Activated CD8-positive, alpha-beta memory T cell treated with anti-CD3 and anti-CD28 coated beads, Interleukin-2, amount 50 U/mL, for 1 hour (primary cell): ENCODE measurements around the gene MTMR3.

Experiments
- DNase-seq: peaks from one replicate; pipeline ENCODE4 v3.0.0-alpha.2; 2020; ENCODE audit errors: extremely low read depth

MTMR3 gene

DNA sequence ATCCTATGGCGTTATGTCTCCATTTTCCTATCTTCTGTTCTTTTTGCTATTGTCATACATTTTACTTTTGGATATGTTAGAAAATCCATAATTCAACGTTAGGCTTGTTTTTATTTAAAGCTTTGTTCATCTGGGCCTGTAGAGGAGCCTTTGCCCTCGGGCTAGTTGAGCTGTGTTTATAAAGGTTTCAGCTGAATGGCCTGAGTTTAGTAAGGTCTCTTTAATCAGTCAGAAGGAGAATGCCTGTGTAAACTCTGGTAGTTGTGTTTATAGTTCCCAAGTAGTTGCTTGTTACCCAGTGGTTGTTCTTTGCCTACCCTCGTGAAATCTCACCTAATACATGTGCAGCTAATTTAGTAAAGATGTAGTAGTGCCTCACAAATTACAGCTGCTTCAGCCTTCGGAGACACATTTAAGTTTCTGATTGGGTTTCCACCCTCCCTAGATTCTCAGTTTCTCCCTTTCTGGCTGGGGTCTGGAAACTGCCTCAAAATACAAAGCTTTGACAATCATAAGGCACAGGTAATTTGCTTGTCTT, 33.1 kb downstream of the MTMR3 start:
- no peak for DNase-seq

DNA sequence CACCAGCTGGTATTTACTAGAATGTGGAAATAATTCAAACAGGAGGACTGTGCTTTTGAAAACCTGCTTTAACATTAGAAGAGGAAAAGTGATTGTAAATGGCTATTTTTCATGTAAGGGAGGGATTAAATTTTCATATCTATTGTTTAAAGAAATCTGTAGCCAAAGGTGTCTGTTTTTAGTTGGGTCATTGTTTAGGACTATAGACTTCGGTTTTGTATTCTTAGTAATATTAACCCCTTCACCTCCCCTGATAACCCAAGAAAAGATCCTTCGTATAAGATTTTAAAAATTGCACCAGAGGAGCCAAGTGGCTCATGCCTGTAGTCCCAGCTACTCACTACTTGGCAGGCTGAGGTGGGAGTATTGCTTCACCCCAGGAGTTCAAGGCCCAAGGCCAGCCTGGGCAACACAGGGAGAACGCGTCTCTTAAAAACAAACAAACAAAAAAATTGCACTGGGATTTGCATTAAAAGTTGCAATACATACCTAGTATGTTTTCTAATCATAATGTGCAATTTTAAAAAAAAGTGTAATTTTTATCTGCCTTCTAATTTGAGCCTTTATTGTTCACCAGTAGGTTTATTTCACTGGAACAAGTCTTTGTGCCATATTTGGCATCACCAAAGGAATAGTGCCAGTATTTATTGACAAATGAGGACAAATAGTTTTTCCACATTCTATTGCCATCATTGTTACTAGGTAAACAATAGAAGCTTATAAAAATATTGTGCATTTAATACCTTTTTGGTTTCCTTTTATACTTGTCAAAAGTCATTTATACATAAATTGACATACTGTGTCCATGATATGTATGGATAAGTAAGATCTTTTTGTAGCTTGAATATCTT, 34.3 kb downstream of the MTMR3 start:
- DNase-seq, result no peak

DNA sequence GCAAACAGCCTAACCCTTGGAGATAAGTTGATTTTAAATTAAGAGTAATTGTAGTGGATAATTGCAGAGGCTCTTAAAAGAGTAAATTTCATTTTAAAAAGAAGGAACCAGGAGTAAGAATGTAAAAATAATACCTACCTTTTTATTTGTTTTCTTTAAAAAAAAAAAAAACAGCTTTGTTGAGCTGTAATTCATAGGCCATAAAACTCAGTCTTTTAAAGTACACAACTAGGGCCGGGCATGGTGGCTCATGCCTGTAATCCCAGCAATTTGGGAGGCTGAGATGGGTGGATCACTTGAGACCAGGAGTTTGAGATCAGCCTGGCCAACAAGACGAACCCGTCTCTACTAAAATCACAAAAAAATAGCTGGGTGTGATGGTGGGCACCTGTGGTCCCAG, 42.4 kb downstream of the MTMR3 start:
- DNase-seq, result no peak

DNA sequence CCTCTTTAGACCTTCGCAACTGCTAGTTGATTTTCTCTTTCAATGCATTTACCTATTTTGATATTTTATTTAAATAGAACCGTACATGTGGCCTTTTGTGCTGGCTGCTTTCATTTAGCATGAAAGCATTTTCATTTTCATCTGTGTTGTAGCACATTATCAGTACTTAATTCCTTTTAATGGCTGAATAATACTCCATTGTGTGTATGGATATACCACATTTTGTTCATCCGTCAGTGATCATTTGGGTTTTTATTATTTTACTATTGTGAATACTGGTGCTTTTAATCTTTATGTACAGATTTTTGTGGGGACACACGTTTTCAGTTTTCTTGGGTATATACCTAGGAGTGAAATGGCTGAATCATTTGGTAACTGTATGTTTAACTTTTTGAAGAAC, 43.1 kb downstream of the MTMR3 start:
- DNase-seq, result no peak

DNA sequence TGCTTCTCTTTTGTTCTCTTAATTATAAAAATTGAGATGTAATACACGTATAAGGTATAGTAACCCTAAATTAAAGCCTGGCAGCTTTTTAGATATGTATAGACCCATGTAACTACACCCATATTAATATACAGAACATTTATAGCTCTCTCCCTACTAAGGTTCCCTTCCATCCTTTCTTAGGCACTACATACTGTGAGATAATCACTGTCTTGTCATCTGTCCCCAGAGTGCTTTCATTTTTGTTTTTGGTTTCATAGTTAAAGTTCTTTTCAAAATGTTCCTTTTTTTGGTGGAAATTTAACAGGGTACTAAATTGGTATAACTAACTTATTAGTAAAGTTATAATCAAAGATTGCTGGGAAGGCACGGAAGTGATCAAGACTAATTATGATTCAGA, 49.2 kb downstream of the MTMR3 start:
- DNase-seq, result no peak

DNA sequence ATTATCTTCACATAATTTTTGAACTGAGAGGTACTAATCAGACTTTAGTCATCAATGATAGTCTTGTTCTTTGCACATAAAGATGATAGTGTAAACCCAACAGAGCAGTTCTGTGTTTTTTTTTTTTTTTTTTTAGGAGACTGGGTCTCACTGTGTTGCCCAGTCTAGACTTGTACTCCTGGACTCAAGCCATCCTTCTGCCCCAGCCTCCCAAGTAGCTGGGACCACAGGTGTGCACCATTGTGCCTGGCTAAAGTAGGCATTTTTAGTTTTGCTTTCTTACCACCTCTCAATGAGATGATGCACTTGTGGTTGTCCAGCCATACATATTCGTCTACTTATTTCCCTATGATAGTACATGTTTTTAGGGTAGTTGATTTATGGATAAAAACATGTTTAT, 50.6 kb downstream of the MTMR3 start:
- no peak for DNase-seq

DNA sequence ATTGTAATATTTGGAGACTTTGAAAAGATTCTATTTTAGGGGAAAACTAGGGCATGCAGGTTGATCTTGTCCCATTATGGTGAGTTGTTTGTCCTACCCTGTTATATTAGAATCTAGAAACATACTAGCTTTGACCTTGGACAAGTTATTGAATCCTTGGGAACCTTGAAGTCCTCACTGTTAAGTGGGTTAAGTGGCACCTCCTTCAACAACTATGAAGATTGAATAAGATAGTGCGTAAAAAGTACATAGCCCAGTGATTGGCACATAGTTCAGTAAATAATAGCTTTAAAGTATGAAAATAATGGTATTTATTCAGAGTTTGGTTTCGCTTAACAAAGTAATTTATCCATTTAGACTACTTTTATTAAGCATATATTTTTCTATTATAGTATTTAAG, 51.6 kb downstream of the MTMR3 start:
- no peak for DNase-seq

DNA sequence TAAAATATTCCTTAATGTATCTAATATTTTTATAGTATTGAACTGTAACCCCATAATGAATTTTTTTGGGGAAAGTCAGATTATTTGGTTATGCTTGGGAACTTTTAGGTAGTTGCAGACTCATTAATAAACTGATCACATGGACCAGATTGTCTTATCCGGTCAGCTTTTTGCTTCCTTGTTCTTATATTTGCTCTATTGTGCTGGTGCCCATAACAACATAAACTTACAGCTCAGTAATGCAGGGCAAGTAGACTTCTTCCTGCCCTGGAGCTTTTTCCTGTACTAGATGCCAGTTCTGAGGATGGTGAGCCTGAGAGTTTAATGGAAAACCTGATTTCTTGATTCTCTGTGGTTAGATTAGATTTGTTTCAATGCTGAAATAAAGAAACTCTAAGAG, 53.2 kb downstream of the MTMR3 start:
- DNase-seq, result no peak

DNA sequence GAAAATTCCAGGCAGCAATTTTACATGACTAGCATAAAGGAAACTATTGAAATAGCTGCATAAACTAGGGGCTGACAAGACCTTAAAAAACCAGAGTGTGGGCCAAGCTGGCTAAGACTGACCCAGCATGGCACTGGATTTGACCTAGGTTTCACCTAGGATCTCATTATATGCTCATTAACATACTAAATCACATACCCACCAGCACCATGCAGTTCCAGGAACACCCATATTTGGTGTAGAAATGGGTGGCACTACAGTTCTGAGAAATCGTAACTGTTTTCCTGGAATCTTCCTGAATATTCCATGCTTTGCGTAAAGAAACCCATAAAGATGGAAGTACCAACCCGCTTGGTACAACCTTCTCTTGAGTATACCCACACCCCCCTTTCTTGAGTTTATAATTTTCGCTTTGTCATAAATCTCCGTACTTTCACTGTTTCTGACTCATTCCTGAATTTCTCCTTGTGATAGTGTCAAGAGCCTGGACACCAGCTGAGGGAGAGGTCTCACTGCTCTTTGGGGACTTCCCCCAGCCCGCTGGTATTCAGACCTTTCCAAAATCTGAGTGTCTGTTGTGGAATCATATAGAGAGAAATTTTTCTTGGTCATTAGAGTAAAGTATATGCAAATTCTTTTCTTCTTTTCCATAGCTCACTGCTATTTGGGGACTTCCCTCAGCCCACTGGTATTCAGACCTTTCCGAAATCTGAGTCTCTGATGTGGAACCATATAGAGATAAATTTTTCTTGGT, 55.1 kb downstream of the MTMR3 start:
- no peak for DNase-seq

DNA sequence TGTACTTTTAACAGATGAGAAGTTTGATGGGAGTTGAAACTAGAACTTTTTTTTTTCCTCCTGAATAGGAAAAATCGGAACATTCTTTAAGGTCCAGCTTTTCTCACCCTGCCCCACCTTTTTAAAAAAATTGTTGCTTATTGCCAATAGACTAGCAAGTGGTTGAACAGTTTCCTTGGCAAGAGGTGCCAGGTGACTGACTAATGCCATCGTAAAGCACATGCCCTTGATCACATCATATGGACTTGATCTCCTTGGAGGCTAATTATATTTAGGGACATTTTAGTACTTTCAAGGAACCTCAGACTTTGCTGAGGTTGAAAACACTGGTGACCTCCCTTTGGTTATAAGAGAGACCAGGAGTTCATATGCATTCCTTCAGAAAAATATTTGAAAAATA, 57.6 kb downstream of the MTMR3 start:
- DNase-seq, result no peak

DNA sequence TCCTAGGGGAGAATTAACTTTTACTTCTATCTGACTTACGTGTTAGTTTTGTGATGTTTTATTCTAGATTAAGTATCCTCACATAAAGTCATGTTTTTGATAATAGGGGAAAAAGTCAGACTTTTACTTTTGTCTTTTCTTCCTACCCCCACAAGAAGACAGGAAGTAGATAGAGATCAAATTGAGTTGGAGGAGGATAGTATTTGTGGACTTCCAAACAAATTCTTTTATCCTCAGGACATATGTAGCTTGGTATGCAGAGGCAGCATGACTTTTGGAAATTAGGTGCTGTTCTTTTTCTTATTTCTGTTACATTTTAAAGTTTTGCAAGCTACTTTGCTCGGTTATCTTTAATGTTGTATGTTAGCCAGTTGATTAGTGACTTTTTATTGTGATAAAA, 61.4 kb downstream of the MTMR3 start:
- no peak for DNase-seq

DNA sequence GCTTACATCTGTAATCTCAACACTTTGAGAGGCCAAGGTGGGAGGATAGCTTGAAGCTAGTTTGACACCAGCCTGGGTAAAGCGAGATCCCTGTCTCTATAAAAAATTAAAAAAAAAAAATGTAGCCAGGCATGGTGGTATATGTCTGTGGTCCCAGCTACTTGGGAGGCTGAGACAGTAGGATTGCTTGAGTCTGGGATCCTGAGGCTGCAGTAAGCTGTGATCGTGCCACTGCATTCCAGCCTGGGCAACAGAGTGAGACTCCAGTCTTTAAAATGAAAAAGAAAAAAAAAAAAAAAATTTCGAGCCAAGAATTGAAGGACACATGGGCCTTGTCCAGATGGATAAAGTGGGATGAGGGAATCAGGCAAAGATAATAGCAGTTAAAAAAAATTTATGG, 62.5 kb downstream of the MTMR3 start:
- DNase-seq, result no peak

DNA sequence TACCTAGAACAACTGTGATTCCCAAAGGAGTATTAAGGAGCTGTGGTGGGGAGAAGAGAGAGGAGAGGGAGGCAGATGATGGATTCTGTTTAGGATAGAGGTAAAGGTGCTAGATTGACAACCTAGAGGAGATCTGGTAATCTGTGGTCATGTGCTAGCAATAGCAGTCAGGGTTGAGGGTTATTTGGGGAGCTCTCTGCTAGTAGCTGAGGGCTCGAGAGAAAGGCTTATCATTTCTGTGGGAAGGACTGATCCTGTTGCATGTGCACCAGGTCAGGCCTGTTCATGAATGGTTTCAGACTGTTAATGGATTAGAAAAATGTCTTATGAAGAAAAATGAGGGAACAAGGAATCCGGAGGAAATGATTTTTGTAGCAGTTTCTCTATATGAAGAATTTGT, 63.2 kb downstream of the MTMR3 start:
- no peak for DNase-seq

DNA sequence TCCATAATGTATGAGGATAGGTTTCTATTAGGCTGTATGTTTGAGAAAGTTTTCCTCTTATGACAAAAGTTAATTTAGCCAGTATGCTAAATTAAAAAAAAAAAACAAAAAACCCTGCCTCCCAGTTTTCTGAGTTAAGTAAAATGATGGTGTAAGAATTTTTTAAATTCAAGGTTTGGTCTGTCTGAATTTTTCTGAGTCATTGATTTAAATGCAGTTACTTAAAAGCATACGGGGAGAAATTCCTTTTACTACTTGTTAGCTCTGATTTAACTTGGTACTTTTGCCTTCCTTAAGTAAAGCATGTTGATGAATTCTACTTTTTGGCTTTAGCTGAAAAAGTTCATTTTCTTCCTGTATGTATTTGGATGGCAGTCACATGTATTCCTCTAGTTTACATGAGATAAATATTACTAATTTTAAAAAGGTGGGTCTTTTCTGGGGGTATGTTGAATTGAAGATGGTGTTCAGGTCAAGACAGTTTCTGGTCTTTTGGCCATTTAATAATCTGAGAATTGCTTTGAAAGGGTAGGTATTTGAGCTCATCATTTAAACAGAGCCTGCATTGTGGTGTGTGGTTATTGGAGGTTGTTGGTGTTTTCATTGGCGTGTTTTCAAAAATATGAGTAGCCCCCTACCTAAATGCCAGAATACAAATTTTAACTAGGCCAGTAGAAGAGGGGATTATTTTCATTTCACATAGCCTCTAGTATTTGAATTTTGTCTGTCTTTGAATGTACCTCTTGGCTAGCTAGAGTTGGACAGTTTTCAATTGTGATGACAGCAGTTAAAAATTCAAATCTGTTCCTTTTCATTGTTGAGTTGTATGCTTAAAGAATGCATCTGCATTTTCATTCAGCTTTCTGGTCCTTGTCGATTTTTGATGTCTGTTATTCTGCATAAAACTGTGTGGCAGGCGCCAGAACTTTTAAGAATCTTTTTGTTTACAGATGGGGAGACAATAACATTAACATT, 64.7 kb downstream of the MTMR3 start:
- DNase-seq, result no peak

DNA sequence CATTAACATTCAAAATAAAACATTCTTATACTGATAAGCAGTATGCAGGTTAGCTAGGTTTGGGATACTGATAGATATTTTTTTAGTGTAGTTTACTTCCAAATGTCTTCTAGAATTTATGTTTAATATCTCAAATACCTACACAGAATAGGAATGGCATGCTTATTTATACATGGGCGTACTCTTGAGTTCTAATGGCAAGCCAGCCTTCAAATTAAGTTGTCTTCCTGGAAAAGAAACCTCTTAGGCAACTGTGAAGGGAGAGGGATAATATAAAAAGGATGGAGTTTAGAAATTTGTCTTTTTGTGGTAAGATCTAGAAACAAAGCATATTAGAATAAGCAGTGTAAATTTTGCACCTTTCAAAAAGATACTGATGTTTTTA, 65.4 kb downstream of the MTMR3 start:
- no peak for DNase-seq

DNA sequence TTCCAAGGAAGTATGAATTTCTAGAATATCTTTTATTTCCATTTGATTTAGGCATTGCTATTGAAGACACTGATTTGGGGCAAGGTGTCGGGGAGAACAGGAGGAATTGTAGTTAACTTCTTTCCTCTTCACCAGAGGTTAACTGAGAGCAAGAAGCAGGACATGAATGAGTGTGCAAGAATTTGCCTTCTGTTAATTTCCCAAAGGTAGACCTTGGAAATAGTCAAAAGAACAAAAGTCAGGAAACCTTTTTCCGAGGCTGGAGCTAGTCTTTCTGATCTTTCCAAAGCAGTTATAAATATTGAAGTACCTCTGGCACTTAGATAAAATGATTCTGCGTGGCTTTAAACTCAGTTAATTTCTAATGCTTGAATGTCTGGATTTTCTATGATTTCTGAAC, 66.9 kb downstream of the MTMR3 start:
- no peak for DNase-seq

DNA sequence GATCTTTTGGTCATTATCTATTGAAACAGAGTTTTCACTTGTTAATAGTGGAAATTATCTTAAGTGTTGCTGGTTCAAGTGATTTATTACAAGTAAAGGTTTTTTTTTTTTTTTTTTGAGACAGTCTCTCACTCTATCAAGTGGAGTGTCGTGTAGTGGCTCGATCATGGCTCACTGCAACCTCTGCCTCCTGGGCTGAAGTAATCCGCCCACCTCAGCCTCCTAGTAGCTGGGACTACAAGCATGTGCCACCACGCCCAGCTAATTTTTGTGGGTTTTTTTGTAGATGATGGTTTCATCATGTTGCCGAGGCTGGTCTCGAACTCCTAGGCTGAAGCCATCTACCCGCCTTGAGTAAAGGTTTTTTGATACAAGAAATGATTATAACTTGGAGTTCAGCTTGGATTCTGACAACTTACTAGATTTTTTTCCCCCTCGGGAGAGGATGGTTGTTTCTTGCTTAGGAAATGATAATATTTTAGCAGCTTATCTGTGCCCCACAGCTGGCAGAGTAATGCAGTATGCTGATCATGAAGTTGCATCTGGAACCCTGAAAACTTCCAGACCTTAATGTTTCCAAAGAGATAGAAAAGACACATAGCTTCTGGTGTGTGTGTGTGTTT, 68.9 kb downstream of the MTMR3 start:
- DNase-seq, result no peak

DNA sequence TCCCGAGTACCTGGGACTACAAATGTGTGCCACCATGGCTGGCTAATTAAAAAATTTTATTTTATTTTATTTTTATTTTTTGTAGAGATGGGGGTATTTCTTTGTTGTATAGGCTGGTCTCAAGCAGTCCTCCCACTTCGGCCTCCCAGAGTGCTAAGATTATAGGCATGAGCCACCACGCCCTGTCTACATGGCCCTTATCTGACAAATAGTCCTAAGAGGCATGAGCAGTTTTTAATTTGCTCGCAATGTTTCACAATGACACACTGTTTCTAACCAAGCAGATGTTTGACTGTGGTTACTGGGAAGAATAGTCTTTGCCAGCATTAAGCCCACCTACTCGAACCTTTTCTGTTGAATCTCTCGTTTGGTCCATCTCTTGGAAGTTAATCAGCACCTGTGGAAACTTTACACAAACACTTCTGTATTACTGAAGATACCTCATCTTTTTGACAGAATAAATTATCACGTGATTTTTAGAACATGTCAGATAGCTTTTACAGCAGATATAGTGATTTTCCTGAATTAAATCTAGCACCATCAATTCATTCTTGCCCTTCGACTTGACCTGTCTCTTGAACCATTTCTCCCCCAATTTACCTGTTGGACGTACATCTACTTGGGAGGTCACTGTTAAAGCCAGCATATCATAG, 71.4 kb downstream of the MTMR3 start:
- DNase-seq, result no peak

DNA sequence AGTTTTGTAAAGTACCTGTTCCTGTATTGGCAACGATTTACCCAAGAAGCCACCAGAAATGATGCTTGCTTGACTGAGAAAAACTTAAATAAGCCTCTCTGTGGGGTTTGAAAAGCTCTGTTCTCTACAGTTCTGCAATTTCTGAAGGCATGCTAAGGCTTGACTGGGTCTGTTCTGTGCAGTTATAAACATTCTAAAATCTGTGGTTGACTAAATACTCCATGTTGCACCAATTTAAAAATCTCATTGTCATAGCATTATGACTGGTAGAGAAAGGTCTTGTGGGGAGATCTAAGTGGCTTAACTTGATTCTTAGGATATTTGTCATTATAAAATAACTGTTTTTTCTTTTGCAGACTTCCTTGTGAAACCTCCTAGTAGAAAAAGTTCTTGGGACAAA, 73.7 kb downstream of the MTMR3 start:
- no peak for DNase-seq

DNA sequence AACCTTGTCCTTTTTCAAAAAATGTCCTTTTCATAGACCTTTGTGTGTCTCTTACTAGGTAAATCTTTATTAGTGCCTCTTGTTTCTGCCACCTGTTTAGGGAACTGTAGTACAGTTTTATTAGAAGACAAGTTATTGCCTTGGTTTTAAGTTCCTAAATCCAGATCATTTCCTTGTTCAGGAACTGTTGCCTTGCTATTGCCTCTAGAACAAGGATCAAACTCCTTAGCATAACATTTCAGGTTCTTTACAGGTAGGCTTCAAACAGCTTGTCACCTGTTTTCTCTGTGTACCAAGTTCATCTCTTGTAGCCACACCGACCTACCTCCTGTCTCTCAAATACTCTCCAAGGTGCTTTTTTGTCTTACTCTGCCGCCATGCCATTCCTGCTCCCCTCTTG, 75.2 kb downstream of the MTMR3 start:
- DNase-seq, result no peak

DNA sequence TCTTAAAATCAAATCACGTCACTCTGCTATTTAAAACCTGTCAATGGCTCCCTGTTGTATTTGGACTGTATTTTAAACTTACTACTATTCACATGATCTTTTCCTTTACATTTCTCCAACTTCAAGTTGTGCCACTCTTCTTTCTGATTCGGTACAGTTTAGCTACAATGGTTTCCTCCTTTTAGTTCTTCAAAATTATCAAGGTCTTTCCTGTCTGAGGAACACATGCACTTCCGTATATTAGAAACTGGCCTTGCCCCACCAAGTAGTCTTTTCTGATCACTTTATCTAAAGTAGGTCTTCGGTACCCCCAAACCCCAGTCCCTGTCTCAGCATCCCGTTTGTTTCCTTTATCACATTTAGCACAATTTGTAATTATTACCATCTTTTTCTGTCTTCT, 81.8 kb downstream of the MTMR3 start:
- no peak for DNase-seq
